GM06990 (cell line): ENCODE data around the gene TRMT6.
A peak's percentile ranks its signal among the peaks of the same experiment; 100 is the strongest.

ENCODE experiments used
- DNase-seq: peaks from one replicate; pipeline ENCODE4 v3.0.0-alpha.2; 2011; ENCODE audit not compliant: insufficient read length; ENCODE audit errors: extremely low read depth
- H3K27me3 ChIP-seq: replicated peaks from 2 replicates; pipeline ENCODE4 v1.6.0; 2011; ENCODE audit warnings: low read length; ENCODE audit not compliant: control insufficient read depth, insufficient read depth
- H3K36me3 ChIP-seq: 2 replicates; pipeline ENCODE4 v1.5.1; 2011; ENCODE audit warnings: low read length; ENCODE audit not compliant: control insufficient read depth, insufficient read depth
- H3K4me3 ChIP-seq: replicated peaks from 2 replicates; pipeline ENCODE4 v1.5.1; 2011; ENCODE audit warnings: low read depth, mild to moderate bottlenecking, control low read depth, low read length
- CTCF ChIP-seq: IDR thresholded peaks from 2 replicates; pipeline ENCODE4 v1.5.1; 2011; ENCODE audit warnings: low read length, control low read depth, mild to moderate bottlenecking, inconsistent platforms; ENCODE audit not compliant: insufficient read depth, poor library complexity, severe bottlenecking

The TRMT6 gene, protein sequence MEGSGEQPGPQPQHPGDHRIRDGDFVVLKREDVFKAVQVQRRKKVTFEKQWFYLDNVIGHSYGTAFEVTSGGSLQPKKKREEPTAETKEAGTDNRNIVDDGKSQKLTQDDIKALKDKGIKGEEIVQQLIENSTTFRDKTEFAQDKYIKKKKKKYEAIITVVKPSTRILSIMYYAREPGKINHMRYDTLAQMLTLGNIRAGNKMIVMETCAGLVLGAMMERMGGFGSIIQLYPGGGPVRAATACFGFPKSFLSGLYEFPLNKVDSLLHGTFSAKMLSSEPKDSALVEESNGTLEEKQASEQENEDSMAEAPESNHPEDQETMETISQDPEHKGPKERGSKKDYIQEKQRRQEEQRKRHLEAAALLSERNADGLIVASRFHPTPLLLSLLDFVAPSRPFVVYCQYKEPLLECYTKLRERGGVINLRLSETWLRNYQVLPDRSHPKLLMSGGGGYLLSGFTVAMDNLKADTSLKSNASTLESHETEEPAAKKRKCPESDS

GRCh38 chr20:5950271-5951031 lies at the start of gene TRMT6, which contains the start of gene MCM8:
Gene TRMT6 (minus strand): TSS chr20:5950533. CDS start chr20:5950405, 128 bp downstream.
Gene MCM8 (plus strand): TSS chr20:5950652. CDS start chr20:5952016, 1,364 bp downstream.
- no peak for TF ChIP-seq CTCF
- peaks cover 11% of the 10 kb centered on the region for H3K36me3 ChIP-seq
- peak within 1 kb of the TSS; percentile 99 for H3K4me3 ChIP-seq
- no peaks in the 10 kb centered on the region for H3K27me3 ChIP-seq
- DNase-seq: peak; percentile 96

- Histone ChIP-seq H3K27me3 (no peaks in the 10 kb centered on the region), H3K4me3 (no peak overlapping the region), H3K36me3 (peaks cover 11% of the 10 kb centered on the region)
- TF ChIP-seq CTCF: no peak
- no peak for DNase-seq
Observed at GRCh38 chr20:5999783-6000182, 49.5 kb upstream of the TRMT6 start.

DNA sequence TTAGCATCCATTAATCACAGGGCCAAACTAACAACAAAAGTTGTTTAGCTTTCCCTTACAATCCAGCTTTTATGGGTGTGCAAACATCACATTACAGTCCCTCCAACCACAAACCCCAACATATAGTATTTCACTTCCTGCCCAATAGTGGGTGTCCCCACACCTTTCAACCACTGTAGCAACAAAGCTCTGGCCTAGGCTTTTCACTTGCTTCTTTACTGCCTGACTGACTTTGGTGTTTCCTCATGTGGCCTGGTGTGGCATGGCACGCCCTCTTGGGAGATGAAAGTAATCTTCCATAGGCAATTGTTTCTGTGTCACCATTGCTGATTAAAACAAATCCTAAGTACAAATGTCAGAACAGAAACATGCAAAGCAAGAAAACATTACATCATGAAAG lies 46.4 kb upstream of the TRMT6 start:
- Histone ChIP-seq H3K27me3 (no peaks in the 10 kb centered on the region), H3K36me3 (peaks cover 11% of the 10 kb centered on the region), H3K4me3 (no peak overlapping the region)
- TF ChIP-seq CTCF: no peak
- DNase-seq: peak; percentile 44

- H3K36me3 ChIP-seq: peaks cover 6% of the 10 kb centered on the region
- TF ChIP-seq CTCF: no peak
- no peak overlapping the region for H3K4me3 ChIP-seq
- H3K27me3 ChIP-seq: no peaks in the 10 kb centered on the region
- DNase-seq: no peak
Observed at GRCh38 chr20:5991623-5992441, 41.5 kb upstream of the TRMT6 start.

- no peaks in the 10 kb centered on the region for H3K27me3 ChIP-seq
- TF ChIP-seq CTCF: no peak
- H3K36me3 ChIP-seq: peaks cover 6% of the 10 kb centered on the region
- H3K4me3 ChIP-seq: no peak overlapping the region
- DNase-seq: no peak
Observed at GRCh38 chr20:5990946-5991345, 40.6 kb upstream of the TRMT6 start.
